Measurements from ENCODE around the gene UPK2. TPM values are rescaled to one million over a fixed set of nuclear protein-coding genes. Genes with fewer than 3 reads are reported as not detected.

The UPK2 gene
- polyA plus RNA-seq, 3 donors: not detected

DNA sequence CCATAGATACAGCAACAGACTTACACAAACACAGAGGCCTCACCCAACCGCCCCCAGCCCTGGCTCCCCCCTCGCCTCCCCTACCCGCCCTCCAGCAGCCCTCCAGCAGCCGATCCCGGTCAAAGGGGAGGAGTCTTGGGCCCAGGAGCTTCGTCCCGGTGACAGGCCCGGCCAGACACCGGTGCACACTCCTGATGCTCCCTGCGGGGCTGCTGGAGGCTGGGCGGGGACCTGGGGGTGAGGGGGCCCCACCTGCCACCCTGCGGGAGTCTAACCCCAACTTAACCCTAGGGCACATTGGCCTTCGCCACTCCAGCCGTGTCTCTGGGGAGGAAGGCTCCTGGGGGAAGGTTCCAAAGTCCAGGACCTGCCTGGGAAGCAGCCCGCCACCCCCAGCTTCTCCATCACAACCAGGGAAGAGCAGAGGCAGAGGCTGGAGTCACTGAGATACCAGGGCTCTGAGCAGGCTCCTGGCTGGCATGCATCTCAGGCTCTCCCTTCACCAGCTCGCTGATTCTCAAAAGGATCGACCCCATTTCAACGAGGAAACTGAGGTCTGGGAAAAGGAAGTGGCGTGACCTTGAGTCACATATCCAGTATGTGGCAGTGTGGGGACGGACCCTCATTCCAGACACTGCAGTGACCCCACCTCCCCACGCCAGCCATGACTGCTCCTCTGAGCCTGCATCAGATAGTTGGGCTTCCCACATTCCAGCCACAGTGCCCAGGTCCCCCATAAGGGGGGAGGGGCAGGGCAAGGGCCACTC lies 44.8 kb upstream of the UPK2 start:
- H3K36me3 ChIP-seq (replicated peaks in 1 of 2; ENCODE audit: control insufficient read depth in 1 of 2, insufficient read depth in 2 of 2, low read length in 2 of 2): peaks cover 6 to 24% of the 10 kb centered on the region in 2 donors
- no peak overlapping the region for H3K9ac ChIP-seq (ENCODE audit: insufficient read depth, low read length, poor library complexity, severe bottlenecking)
- peaks cover 90% of the 10 kb centered on the region for H4K20me1 ChIP-seq (ENCODE audit: insufficient read depth, low read length)
- H2AFZ ChIP-seq (ENCODE audit: insufficient read depth, low read depth, low read length, poor library complexity, severe bottlenecking): no peak overlapping the region
- peak overlapping the region in 5 of 7 donors; percentile 37 to 86 (median 62) for H3K27ac Mint-ChIP-seq
- peaks cover 43% of the 10 kb centered on the region for H3K79me2 ChIP-seq (ENCODE audit: insufficient read depth, low read length)
- intact Hi-C loops (cut with micrococcal nuclease): no loop called here
- no peaks in the 10 kb centered on the region for H3K9me3 ChIP-seq (replicated peaks in 1 of 2; ENCODE audit: control insufficient read depth in 1 of 2, insufficient read depth in 1 of 2, low read length in 2 of 2)
- peaks cover 58% of the 10 kb centered on the region for H3K4me1 Mint-ChIP-seq
- peak overlapping the region in 1 of 2 donors; percentile 88 for H3K4me3 Mint-ChIP-seq
- H3K27me3 ChIP-seq (ENCODE audit: control insufficient read depth in 2 of 2, insufficient read depth in 2 of 2, low read length in 2 of 2): no peaks in the 10 kb centered on the region
- 56% methylated on average over 9 of the region's 21 CpGs for WGBS (ENCODE audit: insufficient coverage)
- DNase-seq: peak in 2 of 3 donors; percentile 34 to 49
- peak overlapping the region; percentile 42 for H3K4me2 ChIP-seq (replicated peaks; ENCODE audit: extremely low read depth, low read length, poor library complexity, severe bottlenecking)
- H3K9me3 Mint-ChIP-seq: peaks cover 0 to 3% (median 0%) of the 10 kb centered on the region in 7 donors
- no peak overlapping the region for H3K4me3 ChIP-seq (replicated peaks in 1 of 3; ENCODE audit: low read depth in 2 of 3, low read length in 3 of 3)
- peaks cover 60 to 64% of the 10 kb centered on the region in 2 donors for H3K4me1 ChIP-seq (ENCODE audit: control insufficient read depth in 1 of 2, insufficient read depth in 2 of 2, low read length in 2 of 2)
- peaks cover 7 to 28% (median 12%) of the 10 kb centered on the region in 3 donors for H3K27me3 Mint-ChIP-seq (ENCODE audit: low read depth in 3 of 3)
- H3K36me3 Mint-ChIP-seq: peaks cover 35 to 36% of the 10 kb centered on the region in 2 donors
- TF ChIP-seq, protein P1, sequence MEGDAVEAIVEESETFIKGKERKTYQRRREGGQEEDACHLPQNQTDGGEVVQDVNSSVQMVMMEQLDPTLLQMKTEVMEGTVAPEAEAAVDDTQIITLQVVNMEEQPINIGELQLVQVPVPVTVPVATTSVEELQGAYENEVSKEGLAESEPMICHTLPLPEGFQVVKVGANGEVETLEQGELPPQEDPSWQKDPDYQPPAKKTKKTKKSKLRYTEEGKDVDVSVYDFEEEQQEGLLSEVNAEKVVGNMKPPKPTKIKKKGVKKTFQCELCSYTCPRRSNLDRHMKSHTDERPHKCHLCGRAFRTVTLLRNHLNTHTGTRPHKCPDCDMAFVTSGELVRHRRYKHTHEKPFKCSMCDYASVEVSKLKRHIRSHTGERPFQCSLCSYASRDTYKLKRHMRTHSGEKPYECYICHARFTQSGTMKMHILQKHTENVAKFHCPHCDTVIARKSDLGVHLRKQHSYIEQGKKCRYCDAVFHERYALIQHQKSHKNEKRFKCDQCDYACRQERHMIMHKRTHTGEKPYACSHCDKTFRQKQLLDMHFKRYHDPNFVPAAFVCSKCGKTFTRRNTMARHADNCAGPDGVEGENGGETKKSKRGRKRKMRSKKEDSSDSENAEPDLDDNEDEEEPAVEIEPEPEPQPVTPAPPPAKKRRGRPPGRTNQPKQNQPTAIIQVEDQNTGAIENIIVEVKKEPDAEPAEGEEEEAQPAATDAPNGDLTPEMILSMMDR (IDR thresholded peaks at IDR 0.05): no peak
- peak overlapping the region in 1 of 2 donors; percentile 8 for H3K27ac ChIP-seq (ENCODE audit: low read depth in 1 of 2, low read length in 2 of 2)

DNA sequence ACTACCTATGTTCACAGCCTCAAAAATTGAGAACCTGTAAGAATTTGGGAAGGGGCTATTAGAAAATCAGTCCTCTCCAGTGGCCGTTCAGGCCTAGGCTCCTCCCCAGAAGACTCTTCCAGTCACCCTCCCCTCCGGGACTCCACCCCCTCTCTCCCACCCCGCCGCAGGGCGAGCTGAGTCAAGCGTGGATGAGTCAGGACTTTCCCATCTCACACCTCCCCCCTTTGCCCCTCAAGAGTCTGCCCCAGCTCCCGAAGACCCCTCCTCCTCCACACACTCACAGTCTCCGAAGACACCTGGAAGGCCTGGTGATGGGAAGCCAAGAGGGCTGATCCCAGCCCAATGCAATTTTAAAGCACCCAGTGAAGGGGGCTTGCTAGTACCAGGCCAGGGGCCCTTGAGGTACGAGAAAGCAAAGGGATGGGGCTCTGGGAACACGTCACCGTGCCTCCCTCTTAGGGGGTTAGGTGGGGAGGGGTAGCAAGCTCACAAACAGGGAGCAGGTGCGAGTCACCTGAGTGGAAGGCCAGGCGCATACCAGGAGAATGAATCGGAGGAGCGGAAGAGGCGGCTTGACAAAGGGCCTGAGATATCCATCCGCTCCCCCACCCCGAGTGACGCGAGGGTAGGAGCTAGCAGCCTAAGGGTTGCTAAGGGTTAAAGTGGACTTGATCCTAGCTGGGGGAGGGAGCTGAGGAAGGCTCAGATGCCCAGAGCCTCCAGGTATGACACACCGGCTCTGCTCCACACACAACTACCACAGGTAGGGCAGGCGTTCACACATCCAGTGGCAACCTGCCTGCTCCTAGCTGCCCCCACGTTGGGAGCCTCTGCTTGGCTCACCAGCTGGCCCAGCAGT lies 44.0 kb upstream of the UPK2 start:
- TF ChIP-seq, protein P1 (IDR thresholded peaks at IDR 0.05): no peak
- Histone ChIP-seq H3K4me2 (replicated peaks; ENCODE audit: extremely low read depth, low read length, poor library complexity, severe bottlenecking) (peak overlapping the region; percentile 42), H4K20me1 (ENCODE audit: insufficient read depth, low read length) (peaks cover 89% of the 10 kb centered on the region), H2AFZ (ENCODE audit: insufficient read depth, low read depth, low read length, poor library complexity, severe bottlenecking) (no peak overlapping the region), H3K9me3 (replicated peaks in 1 of 2; ENCODE audit: control insufficient read depth in 1 of 2, insufficient read depth in 1 of 2, low read length in 2 of 2) (no peaks in the 10 kb centered on the region), H3K79me2 (ENCODE audit: insufficient read depth, low read length) (peaks cover 51% of the 10 kb centered on the region), H3K4me3 (replicated peaks in 1 of 3; ENCODE audit: low read depth in 2 of 3, low read length in 3 of 3) (no peak overlapping the region), H3K27ac (ENCODE audit: low read depth in 1 of 2, low read length in 2 of 2) (peak overlapping the region; percentile 40 to 69), H3K9ac (ENCODE audit: insufficient read depth, low read length, poor library complexity, severe bottlenecking) (peak overlapping the region; percentile 23), H3K27me3 (ENCODE audit: control insufficient read depth in 2 of 2, insufficient read depth in 2 of 2, low read length in 2 of 2) (no peaks in the 10 kb centered on the region), H3K36me3 (replicated peaks in 1 of 2; ENCODE audit: control insufficient read depth in 1 of 2, insufficient read depth in 2 of 2, low read length in 2 of 2) (peaks cover 0 to 16% of the 10 kb centered on the region in 2 donors), H3K4me1 (ENCODE audit: control insufficient read depth in 1 of 2, insufficient read depth in 2 of 2, low read length in 2 of 2) (peaks cover 68 to 72% of the 10 kb centered on the region in 2 donors)
- peak in 2 of 3 donors; percentile 63 to 83 for DNase-seq
- peaks cover 28 to 39% of the 10 kb centered on the region in 2 donors for H3K36me3 Mint-ChIP-seq
- peaks cover 7 to 28% (median 12%) of the 10 kb centered on the region in 3 donors for H3K27me3 Mint-ChIP-seq (ENCODE audit: low read depth in 3 of 3)
- peaks cover 0 to 3% (median 0%) of the 10 kb centered on the region in 7 donors for H3K9me3 Mint-ChIP-seq
- peak overlapping the region; percentile 56 to 90 (median 86) for H3K27ac Mint-ChIP-seq
- peaks cover 67% of the 10 kb centered on the region for H3K4me1 Mint-ChIP-seq
- intact Hi-C loops (cut with micrococcal nuclease): no loop called here
- 32% methylated on average over 14 of the region's 23 CpGs for WGBS (ENCODE audit: insufficient coverage)
- peak overlapping the region; percentile 43 to 59 for H3K4me3 Mint-ChIP-seq

Data from CD14-positive monocyte (primary cell).